ENCODE results near the gene NOTO.

The NOTO gene

GRCh38 chr2:73214120-73215035 is 12.0 kb downstream of the NOTO start, which contains the start of gene SMYD5 (continued):
- TF ChIP-seq ZBTB10 (tag by site-specific recombination; IDR thresholded peaks at IDR 0.05) (no peak), ZNF555 (tag by site-specific recombination; conservative IDR thresholded peaks at IDR 0.05) (no peak), SP3 (tag by site-specific recombination; IDR thresholded peaks at IDR 0.05) (peak; percentile 96), ZNF596 (tag by site-specific recombination; IDR thresholded peaks at IDR 0.05) (no peak), ZSCAN16 (tag by site-specific recombination; IDR thresholded peaks at IDR 0.05) (no peak), BCL11B (tag by site-specific recombination; IDR thresholded peaks at IDR 0.05; ENCODE audit: low read depth) (peak; percentile 43; the same call in 1 of the 2 replicates), ZNF76 (tag by site-specific recombination; IDR thresholded peaks at IDR 0.05; ENCODE audit: borderline replicate concordance, low read depth) (peak; percentile 72; the same call in 1 of the 2 replicates), ZFP69B (tag by site-specific recombination; IDR thresholded peaks at IDR 0.05) (no peak), ZNF112 (tag by site-specific recombination; IDR thresholded peaks at IDR 0.05) (no peak), ZNF48 (tag by site-specific recombination; IDR thresholded peaks at IDR 0.05) (no peak), ZNF239 (tag by site-specific recombination; IDR thresholded peaks at IDR 0.05) (no peak), ZNF292 (tag by site-specific recombination; IDR thresholded peaks at IDR 0.05; ENCODE audit: borderline replicate concordance, low read depth) (no peak), ZNF37A (tag by site-specific recombination; IDR thresholded peaks at IDR 0.05) (no peak), ZNF580 (tag by site-specific recombination; IDR thresholded peaks at IDR 0.05) (no peak), ZNF544 (tag by site-specific recombination; IDR thresholded peaks at IDR 0.05) (no peak), ZXDB (tag by site-specific recombination; IDR thresholded peaks at IDR 0.05) (peak; percentile 100), HOXA7 (CRISPR knock-in tag; IDR thresholded peaks at IDR 0.05; ENCODE audit: borderline replicate concordance) (no peak), ZNF214 (tag by site-specific recombination; IDR thresholded peaks at IDR 0.05; ENCODE audit: borderline replicate concordance) (no peak), ZNF26 (tag by site-specific recombination; IDR thresholded peaks at IDR 0.05) (no peak)
- TF ChIP-seq, protein P1, sequence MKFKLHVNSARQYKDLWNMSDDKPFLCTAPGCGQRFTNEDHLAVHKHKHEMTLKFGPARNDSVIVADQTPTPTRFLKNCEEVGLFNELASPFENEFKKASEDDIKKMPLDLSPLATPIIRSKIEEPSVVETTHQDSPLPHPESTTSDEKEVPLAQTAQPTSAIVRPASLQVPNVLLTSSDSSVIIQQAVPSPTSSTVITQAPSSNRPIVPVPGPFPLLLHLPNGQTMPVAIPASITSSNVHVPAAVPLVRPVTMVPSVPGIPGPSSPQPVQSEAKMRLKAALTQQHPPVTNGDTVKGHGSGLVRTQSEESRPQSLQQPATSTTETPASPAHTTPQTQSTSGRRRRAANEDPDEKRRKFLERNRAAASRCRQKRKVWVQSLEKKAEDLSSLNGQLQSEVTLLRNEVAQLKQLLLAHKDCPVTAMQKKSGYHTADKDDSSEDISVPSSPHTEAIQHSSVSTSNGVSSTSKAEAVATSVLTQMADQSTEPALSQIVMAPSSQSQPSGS (tag by site-specific recombination; IDR thresholded peaks at IDR 0.05; ENCODE audit: low read depth): no peak
- TF ChIP-seq, protein P2, sequence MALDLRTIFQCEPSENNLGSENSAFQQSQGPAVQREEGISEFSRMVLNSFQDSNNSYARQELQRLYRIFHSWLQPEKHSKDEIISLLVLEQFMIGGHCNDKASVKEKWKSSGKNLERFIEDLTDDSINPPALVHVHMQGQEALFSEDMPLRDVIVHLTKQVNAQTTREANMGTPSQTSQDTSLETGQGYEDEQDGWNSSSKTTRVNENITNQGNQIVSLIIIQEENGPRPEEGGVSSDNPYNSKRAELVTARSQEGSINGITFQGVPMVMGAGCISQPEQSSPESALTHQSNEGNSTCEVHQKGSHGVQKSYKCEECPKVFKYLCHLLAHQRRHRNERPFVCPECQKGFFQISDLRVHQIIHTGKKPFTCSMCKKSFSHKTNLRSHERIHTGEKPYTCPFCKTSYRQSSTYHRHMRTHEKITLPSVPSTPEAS (tag by site-specific recombination; IDR thresholded peaks at IDR 0.05): 0 out of 2 replicates have a peak, but pooled peaks have one; percentile 7
- TF ChIP-seq, protein P3, sequence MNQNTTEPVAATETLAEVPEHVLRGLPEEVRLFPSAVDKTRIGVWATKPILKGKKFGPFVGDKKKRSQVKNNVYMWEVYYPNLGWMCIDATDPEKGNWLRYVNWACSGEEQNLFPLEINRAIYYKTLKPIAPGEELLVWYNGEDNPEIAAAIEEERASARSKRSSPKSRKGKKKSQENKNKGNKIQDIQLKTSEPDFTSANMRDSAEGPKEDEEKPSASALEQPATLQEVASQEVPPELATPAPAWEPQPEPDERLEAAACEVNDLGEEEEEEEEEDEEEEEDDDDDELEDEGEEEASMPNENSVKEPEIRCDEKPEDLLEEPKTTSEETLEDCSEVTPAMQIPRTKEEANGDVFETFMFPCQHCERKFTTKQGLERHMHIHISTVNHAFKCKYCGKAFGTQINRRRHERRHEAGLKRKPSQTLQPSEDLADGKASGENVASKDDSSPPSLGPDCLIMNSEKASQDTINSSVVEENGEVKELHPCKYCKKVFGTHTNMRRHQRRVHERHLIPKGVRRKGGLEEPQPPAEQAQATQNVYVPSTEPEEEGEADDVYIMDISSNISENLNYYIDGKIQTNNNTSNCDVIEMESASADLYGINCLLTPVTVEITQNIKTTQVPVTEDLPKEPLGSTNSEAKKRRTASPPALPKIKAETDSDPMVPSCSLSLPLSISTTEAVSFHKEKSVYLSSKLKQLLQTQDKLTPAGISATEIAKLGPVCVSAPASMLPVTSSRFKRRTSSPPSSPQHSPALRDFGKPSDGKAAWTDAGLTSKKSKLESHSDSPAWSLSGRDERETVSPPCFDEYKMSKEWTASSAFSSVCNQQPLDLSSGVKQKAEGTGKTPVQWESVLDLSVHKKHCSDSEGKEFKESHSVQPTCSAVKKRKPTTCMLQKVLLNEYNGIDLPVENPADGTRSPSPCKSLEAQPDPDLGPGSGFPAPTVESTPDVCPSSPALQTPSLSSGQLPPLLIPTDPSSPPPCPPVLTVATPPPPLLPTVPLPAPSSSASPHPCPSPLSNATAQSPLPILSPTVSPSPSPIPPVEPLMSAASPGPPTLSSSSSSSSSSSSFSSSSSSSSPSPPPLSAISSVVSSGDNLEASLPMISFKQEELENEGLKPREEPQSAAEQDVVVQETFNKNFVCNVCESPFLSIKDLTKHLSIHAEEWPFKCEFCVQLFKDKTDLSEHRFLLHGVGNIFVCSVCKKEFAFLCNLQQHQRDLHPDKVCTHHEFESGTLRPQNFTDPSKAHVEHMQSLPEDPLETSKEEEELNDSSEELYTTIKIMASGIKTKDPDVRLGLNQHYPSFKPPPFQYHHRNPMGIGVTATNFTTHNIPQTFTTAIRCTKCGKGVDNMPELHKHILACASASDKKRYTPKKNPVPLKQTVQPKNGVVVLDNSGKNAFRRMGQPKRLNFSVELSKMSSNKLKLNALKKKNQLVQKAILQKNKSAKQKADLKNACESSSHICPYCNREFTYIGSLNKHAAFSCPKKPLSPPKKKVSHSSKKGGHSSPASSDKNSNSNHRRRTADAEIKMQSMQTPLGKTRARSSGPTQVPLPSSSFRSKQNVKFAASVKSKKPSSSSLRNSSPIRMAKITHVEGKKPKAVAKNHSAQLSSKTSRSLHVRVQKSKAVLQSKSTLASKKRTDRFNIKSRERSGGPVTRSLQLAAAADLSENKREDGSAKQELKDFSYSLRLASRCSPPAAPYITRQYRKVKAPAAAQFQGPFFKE (tag by site-specific recombination; IDR thresholded peaks at IDR 0.05; ENCODE audit: borderline replicate concordance): no peak
- TF ChIP-seq, protein P4, sequence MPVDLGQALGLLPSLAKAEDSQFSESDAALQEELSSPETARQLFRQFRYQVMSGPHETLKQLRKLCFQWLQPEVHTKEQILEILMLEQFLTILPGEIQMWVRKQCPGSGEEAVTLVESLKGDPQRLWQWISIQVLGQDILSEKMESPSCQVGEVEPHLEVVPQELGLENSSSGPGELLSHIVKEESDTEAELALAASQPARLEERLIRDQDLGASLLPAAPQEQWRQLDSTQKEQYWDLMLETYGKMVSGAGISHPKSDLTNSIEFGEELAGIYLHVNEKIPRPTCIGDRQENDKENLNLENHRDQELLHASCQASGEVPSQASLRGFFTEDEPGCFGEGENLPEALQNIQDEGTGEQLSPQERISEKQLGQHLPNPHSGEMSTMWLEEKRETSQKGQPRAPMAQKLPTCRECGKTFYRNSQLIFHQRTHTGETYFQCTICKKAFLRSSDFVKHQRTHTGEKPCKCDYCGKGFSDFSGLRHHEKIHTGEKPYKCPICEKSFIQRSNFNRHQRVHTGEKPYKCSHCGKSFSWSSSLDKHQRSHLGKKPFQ (tag by site-specific recombination; IDR thresholded peaks at IDR 0.05): no peak

All from HEK293 (cell line).